ENCODE results near the gene DST.
"Not testable (repeated sequence)": the region's sequence is repeated elsewhere in the genome, so short reads cannot be mapped to it uniquely, and the experiment has no call there.

DST gene

GRCh38 chr6:56572788-56573471 lies 69.8 kb downstream of the DST start:
- no peak for DNase-seq

GRCh38 chr6:56571605-56572004 lies 71.1 kb downstream of the DST start:
- no peak for DNase-seq

DNA sequence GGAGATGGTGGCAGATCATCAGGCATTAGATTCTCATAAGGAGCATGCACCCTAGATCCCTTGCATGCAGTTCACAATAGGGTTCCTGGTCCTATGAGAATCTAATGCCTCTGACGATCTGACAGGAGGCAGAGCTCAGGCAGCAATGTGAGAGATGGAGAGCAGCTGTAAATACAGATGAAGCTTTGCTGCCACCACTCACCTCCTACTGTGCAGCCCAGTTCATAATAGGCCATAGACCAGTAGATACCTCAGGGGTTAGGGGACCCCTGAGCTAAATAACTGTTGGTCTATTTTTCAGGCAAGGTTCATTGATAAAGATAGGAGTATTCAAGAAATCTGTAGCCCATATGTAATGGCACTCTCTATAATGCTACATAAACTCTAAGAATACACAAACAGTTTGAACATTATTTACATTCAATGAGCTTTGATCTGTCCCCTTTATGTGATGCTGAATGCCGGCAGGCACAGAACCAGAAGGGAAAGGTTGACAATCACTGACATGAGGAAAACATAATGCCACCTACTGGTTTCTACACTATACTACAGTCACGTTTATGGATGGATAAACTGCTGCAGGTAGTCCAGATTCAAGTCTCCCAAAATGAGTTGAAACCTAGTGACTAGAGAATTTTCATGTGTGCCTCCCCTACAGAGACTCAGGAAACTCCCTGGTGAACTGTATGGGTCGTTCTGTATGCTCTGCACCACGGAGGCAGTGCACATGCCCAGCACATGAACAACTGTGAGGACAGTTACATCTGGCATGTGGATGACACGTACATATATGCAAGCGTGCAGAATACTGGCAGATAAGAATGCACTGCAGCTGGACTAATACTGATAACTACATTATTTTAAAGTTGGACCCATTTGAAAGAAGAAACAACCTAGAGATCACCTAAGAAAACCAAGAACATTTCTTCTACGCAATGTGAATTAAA lies 72.0 kb downstream of the DST start:
- peak in 2 of 51 donors; percentile 17 to 53 for DNase-seq

- no peak for DNase-seq
These were observed 75.2 kb downstream of the DST start for GRCh38 chr6:56567501-56567900.

DNA sequence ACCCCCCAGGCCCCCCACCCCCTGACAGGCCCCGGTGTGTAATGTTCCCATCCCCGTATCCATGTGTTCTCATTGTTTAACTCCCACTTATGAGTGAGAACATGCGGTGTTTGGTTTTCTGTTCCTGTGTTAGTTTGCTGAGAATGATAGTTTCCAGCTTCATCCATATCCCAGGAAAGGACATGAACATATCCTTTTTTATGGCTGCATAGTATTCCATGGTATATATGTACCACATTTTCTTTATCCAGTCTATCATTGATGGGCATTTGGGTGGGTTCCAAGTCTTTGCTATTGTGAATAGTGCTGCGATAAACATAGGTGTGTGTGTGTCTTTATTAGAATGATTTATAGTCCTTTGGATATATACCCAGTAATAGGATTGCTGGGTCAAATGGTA lies 80.0 kb downstream of the DST start:
- not testable (repeated sequence) for DNase-seq

- DNase-seq: no peak
These were observed 85.7 kb downstream of the DST start for GRCh38 chr6:56556751-56557540.

DNA sequence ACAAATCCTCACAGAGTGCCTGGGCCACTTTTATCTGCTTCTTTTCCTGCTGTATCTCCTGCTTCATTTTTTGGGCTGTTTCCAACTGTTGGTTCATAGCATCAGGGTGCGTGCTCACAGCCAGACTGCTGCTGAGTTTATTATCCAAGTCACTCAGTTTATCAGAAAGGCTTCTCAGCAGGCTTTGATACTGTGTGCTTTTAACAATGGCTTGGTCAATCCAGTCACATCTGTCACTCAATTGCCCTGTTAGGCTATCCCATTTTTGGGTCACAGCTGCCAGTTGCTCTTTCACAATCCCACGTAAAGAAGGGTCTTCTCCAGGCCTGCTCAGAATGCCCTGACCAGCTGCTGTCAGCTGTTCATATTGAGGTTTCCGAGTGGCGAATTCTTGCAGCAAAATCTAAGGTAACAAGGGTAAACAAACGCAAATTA lies 87.2 kb downstream of the DST start:
- DNase-seq: no peak

DNA sequence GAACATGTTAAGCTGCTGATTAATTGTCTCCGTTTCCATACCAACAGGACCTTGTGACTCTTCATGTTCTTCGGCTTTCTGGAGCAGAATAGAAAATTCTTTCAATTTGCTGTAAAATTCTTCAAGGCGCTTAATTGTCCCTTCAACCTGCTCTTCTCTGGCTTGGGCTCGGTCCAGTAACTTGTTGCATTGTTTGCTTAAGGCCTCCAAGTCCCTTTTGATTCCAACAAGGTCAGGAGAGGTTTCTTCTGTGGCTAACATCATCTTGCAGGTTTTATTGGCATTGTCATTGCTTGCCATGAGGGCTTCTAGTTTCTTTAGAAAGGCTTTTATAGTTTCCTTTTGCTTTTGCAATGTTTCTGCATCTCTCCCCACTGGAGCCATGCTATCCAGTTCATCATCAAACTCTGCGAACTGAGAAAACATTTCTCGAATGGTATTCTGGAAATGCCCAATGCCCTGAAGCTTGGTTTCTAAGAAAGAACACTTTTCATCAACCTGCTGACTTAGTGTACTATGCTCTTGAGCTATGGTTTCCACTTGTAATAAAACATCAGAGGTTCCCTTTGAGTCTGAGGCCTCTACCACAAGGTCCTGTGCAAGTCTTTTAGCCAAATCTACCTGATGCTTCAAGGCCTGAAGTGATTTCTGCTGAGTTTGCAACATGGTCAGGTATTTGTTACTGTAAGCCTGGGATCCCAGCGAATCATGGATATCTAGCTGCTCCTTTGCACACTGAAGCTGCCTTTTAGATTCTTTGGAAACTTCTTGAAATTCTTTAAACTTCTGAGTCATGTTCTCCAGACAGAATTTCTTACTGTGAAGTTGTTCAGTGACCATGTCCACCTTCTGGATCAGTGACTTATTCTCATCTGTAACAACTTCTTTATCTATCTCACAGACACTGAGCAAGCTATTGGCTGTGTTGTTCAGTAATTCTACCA lies 90.2 kb downstream of the DST start:
- no peak for DNase-seq

DNA sequence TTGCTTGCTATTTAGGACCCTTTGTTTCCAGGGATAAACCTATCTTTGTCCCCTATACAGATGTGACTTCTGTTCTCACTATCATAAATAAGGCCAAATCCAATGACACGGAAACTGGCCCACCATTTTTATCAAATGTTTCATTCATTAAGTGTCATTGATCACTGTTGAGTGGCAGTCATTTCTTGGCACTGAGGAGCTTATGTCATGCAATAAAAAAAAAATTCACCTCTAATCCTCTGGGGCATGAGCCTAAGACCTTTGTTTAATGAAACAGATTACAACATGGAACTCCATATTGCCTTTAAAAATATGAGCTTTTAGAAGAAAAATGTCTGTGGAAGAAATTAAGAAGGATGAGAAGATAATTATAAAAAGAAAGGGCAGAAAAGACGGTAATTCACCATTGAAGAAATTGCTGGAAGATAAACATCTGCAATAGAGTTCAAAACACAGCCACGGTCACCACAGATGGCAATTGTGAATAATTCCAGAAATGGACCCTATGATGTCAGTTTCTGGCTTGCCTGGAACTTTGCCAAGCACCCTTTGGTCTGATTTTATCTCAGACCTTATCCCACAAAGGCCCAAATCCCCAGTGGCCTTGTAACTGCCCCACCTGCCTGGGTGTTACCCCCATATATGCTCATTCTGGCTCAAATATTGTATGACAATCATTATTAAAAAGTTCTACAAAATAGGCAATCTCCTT lies 91.1 kb downstream of the DST start:
- no peak for DNase-seq

DNA sequence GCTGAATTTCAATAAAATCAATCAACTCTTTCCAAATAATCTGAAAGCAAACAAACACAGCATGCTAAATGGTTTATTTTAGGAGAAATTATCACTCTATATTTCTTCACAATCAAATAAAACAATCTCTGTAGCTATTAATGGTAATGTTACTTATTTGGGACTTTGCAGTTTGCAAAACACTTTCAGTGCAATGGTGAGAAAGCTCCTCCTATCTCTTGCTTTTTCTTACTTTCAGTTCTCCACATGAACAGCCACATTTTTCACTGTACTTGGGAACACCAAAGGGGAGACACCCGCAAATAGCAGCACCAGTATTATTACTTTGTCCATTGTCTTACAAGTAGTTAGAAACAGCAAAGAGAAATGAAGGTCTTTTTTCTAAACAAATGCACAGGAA lies 92.4 kb downstream of the DST start:
- DNase-seq: no peak

GRCh38 chr6:56549014-56549413 lies 93.7 kb downstream of the DST start:
- DNase-seq: peak in 1 of 51 donors; percentile 23

- DNase-seq: no peak
These were observed 95.0 kb downstream of the DST start for GRCh38 chr6:56547687-56548086.

GRCh38 chr6:56542364-56543331 lies 100.0 kb downstream of the DST start:
- DNase-seq: peak; percentile 43 to 92 (median 77)

DNA sequence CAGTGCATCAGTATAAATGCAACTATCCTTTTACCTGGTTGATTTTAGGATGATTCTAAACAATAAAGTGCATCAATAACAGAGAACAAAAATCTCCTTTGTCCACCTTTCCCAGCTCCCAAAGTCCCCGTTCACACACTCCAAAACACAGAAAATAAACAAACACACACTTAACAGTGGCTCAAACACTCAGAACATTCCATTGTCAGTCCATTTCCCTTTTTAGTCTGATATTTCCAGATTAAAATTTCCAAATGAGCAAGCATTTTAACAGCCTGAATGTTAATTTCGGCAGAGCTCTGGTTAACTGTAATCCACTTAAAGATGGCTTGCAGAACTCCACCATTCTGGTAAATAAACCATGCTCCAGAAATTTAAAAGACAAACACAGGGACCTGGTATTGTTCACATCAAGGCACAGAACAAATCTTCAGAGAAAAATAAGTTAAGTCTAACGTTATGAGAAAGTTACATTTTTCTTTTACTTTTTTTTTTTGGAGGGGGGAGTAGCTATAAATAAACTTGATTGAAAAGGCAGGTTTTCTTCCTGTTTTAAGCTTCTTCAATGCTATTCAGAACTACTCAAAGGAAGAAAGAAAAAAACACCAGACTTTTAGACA lies 100.8 kb downstream of the DST start:
- DNase-seq: peak in 1 of 51 donors; percentile 42

DNA sequence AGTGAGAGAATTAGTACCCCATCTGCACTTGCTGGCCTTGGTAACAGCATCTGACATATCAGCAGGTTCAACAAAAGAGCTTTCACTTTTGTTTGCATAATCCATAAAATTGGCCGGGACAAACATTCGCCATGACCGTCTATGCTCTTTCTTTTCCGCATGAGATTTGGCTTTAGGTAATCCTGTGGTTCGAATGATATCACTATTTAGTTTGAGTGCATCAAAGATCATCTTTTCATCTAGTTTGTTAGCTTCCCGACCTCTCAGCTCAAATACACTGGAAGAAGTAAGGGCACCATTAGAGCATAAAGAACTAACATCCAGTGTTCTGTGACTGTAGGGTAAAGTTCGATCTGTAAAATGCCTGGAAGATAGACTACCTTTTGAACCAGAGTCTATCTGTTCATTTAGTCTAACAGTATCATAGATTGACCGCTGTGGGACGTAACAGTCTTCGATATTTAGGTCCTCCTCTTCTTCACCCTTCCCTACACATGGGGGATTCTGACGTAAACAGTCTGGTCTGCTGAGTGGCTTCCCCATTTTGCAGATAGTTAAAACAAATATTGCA lies 101.6 kb downstream of the DST start:
- peak in 2 of 51 donors; percentile 19 to 70 for DNase-seq

- peak in 1 of 51 donors; percentile 57 for DNase-seq
These were observed 102.3 kb downstream of the DST start for GRCh38 chr6:56540232-56541029.

- no peak for DNase-seq
These were observed 103.1 kb downstream of the DST start for GRCh38 chr6:56539527-56540105.

Measured in hypothalamus (tissue), 51 donors.